Nephron progenitor cell (in vitro differentiated cells): ENCODE data around the gene BLVRB.

Experiments
- DNase-seq: peaks from one replicate; pipeline ENCODE4 v3.0.0; 2021
- H3K27ac Mint-ChIP-seq: 2 replicates; pipeline ENCODE4 v1.8.0; 2021; ENCODE audit warnings: mild to moderate bottlenecking, moderate library complexity, mixed read lengths
- H3K27me3 Mint-ChIP-seq: 2 replicates; pipeline ENCODE4 v1.8.0; 2021; ENCODE audit warnings: mild to moderate bottlenecking, low read depth, mixed read lengths; ENCODE audit not compliant: poor library complexity
- H3K36me3 Mint-ChIP-seq: 2 replicates; pipeline ENCODE4 v1.8.0; 2021; ENCODE audit warnings: low read depth, mixed read lengths
- H3K4me1 Mint-ChIP-seq: 2 replicates; pipeline ENCODE4 v1.8.0; 2021; ENCODE audit warnings: mixed read lengths
- H3K4me3 Mint-ChIP-seq: 2 replicates; pipeline ENCODE4 v1.8.0; 2021; ENCODE audit warnings: mild to moderate bottlenecking, moderate library complexity, mixed read lengths
- H3K9me3 Mint-ChIP-seq: 2 replicates; pipeline ENCODE4 v1.8.0; 2021; ENCODE audit warnings: mild to moderate bottlenecking, moderate library complexity, mixed read lengths
- TF ChIP-seq, protein P1 (sequence below): fragments of 200-600 bp; sonication (generic); IDR thresholded peaks from 2 replicates; pipeline ENCODE4 v1.5.0; 2021; ENCODE audit warnings: antibody characterized with exemption

BLVRB gene

DNA sequence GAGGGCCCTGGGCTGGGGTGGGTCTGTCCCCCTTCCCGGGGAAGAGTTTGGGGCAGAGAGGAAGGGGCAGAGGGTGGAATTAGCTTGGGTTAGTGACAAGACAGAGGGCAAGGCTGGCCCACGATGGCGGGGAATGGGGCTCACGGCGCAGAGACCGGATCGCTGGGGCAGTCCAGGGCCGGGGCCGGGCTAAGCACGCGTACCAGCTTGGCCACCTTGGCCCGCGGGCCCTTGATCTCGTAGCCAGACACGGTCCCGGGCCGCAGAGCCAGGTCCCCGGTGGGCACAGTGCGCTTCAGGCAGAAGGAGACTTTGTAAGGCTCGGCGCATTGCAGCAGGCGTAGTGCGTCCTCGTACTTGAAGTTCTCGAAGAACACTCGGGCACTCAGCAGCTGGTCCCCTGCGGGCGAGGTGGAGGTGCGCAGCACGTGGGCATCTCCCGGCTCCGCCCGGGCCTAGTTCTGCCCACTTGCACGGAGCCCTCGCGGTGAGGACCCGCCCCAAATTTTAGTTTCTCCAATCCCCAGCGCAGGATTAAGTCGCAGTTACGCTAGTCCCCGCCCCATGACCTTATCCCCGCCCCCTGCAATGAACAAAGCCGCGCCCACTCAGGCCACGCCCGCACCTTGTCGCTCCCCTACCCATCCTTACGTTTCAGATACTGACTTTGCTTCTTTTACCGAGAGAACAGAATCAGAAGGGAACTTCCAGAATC is 67.0 kb downstream of the BLVRB start:
- H3K4me1 Mint-ChIP-seq: peaks cover 30% of the 10 kb centered on the region
- H3K27me3 Mint-ChIP-seq: peaks cover 15% of the 10 kb centered on the region

More for the DNA sequence above, 67.0 kb downstream of the BLVRB start:
- TF ChIP-seq, protein P1, sequence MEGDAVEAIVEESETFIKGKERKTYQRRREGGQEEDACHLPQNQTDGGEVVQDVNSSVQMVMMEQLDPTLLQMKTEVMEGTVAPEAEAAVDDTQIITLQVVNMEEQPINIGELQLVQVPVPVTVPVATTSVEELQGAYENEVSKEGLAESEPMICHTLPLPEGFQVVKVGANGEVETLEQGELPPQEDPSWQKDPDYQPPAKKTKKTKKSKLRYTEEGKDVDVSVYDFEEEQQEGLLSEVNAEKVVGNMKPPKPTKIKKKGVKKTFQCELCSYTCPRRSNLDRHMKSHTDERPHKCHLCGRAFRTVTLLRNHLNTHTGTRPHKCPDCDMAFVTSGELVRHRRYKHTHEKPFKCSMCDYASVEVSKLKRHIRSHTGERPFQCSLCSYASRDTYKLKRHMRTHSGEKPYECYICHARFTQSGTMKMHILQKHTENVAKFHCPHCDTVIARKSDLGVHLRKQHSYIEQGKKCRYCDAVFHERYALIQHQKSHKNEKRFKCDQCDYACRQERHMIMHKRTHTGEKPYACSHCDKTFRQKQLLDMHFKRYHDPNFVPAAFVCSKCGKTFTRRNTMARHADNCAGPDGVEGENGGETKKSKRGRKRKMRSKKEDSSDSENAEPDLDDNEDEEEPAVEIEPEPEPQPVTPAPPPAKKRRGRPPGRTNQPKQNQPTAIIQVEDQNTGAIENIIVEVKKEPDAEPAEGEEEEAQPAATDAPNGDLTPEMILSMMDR: no peak
- H3K27ac Mint-ChIP-seq: no peak overlapping the region
- no peaks in the 10 kb centered on the region for H3K9me3 Mint-ChIP-seq
- peak overlapping the region; percentile 15 for H3K4me3 Mint-ChIP-seq
- no peaks in the 10 kb centered on the region for H3K36me3 Mint-ChIP-seq
- DNase-seq: peak; percentile 56
